ENCODE results near the gene ATF6B. TPM values are rescaled to one million over a fixed set of nuclear protein-coding genes. Genes with fewer than 3 reads are reported as not detected.

ATF6B gene
- total and polyA plus RNA-seq, 8 donors, result 30.2 to 68.0 (median 39.1) TPM

GRCh38 chr6:32175322-32175710, 47.3 kb upstream of the ATF6B start:
- TF ChIP-seq, protein P1, sequence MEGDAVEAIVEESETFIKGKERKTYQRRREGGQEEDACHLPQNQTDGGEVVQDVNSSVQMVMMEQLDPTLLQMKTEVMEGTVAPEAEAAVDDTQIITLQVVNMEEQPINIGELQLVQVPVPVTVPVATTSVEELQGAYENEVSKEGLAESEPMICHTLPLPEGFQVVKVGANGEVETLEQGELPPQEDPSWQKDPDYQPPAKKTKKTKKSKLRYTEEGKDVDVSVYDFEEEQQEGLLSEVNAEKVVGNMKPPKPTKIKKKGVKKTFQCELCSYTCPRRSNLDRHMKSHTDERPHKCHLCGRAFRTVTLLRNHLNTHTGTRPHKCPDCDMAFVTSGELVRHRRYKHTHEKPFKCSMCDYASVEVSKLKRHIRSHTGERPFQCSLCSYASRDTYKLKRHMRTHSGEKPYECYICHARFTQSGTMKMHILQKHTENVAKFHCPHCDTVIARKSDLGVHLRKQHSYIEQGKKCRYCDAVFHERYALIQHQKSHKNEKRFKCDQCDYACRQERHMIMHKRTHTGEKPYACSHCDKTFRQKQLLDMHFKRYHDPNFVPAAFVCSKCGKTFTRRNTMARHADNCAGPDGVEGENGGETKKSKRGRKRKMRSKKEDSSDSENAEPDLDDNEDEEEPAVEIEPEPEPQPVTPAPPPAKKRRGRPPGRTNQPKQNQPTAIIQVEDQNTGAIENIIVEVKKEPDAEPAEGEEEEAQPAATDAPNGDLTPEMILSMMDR (IDR thresholded peaks at IDR 0.05), result no peak
- intact Hi-C loops (cut with DNase I), result no loop called here
- Histone ChIP-seq H3K27me3 (no peaks in the 10 kb centered on the region), H3K9me3 (no peaks in the 10 kb centered on the region), H3K4me3 (peak overlapping the region in 3 of 4 donors; percentile 73 to 88 (median 75)), H3K27ac (peak overlapping the region in 1 of 4 donors; percentile 20), H3K4me1 (peaks cover 20 to 31% (median 24%) of the 10 kb centered on the region in 3 donors), H3K36me3 (no peaks in the 10 kb centered on the region)
- DNase-seq (no peak), ATAC-seq (no peak), FAIRE-seq (no peak)
- WGBS, 2 donors, result 7 to 17% methylated on average over 2 of the region's 2 CpGs

DNA sequence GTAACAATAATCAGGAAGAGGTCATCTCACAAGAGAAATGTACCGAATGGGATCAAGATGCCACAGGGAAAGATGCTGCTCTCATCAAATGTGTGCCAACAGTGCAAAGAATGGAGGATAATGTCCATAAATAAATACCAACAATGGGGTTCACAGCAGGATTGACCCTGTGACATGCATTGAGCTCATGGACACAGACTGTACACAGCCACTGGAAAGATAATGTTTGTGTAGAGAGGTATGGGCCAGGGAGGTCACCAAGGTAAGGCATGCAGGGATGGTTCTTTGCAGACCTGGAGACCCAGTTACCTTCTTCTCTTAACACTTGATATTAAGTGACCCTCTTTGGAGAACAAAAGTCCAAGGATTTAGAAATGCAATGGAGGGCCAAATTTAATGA, 46.4 kb upstream of the ATF6B start:
- Histone ChIP-seq H3K4me1 (peaks cover 16 to 25% (median 23%) of the 10 kb centered on the region in 3 donors), H3K27me3 (no peaks in the 10 kb centered on the region), H3K27ac (no peak overlapping the region), H3K4me3 (no peak overlapping the region), H3K9me3 (no peaks in the 10 kb centered on the region), H3K36me3 (no peaks in the 10 kb centered on the region)
- intact Hi-C loops (cut with DNase I), result no loop called here
- 78 to 85% methylated on average over 1 of the region's 1 CpG for WGBS, 2 donors
- no peak for FAIRE-seq
- ATAC-seq, result no peak
- DNase-seq, result no peak
- TF ChIP-seq, protein P1 (IDR thresholded peaks at IDR 0.05), result no peak

GRCh38 chr6:32173051-32173727, 45.1 kb upstream of the ATF6B start:
- Histone ChIP-seq H3K36me3 (no peaks in the 10 kb centered on the region), H3K4me1 (peaks cover 16 to 20% (median 19%) of the 10 kb centered on the region in 3 donors), H3K27me3 (no peaks in the 10 kb centered on the region), H3K9me3 (no peaks in the 10 kb centered on the region), H3K4me3 (no peak overlapping the region), H3K27ac (no peak overlapping the region)
- ATAC-seq, result no peak
- no peak for FAIRE-seq
- WGBS, 2 donors, result 77% methylated on average over 4 of the region's 4 CpGs
- DNase-seq, result no peak
- intact Hi-C loops (cut with DNase I), result no loop called here
- TF ChIP-seq, protein P1 (IDR thresholded peaks at IDR 0.05), result no peak

GRCh38 chr6:32171234-32171633, 43.2 kb upstream of the ATF6B start:
- Histone ChIP-seq H3K4me3 (no peak overlapping the region), H3K4me1 (peaks cover 5 to 13% (median 9%) of the 10 kb centered on the region in 3 donors), H3K9me3 (no peaks in the 10 kb centered on the region), H3K36me3 (no peaks in the 10 kb centered on the region), H3K27ac (no peak overlapping the region), H3K27me3 (no peaks in the 10 kb centered on the region)
- peak in 1 of 6 donors; percentile 27 for DNase-seq
- intact Hi-C loops (cut with DNase I), result no loop called here
- no peak for FAIRE-seq
- TF ChIP-seq, protein P1 (IDR thresholded peaks at IDR 0.05), result no peak
- no peak for ATAC-seq
- 88 to 93% methylated on average over 6 of the region's 6 CpGs for WGBS, 2 donors

- WGBS, 2 donors, result 96 to 97% methylated on average over 11 of the region's 11 CpGs
- Histone ChIP-seq H3K36me3 (no peaks in the 10 kb centered on the region), H3K27me3 (no peaks in the 10 kb centered on the region), H3K27ac (no peak overlapping the region), H3K4me3 (no peak overlapping the region), H3K4me1 (peaks cover 5 to 11% (median 6%) of the 10 kb centered on the region in 3 donors), H3K9me3 (no peaks in the 10 kb centered on the region)
- TF ChIP-seq, protein P1 (IDR thresholded peaks at IDR 0.05), result no peak
- peak in 1 of 6 donors; percentile 45 for DNase-seq
- no peak for FAIRE-seq
- no peak for ATAC-seq
- intact Hi-C loops (cut with DNase I), result no loop called here
Observed at GRCh38 chr6:32170294-32170693, 42.2 kb upstream of the ATF6B start.

Measured in pancreas (tissue), 10 donors.